Activated CD4-positive, alpha-beta T cell treated with anti-CD3 and anti-CD28 coated beads, Interleukin-2, amount 10 ng/mL, durations not matched to agents 7 days and 5 days (primary cell): Measurements from ENCODE around the gene AHSG. TPM values are rescaled to one million over a fixed set of nuclear protein-coding genes. Genes with fewer than 3 reads are reported as not detected.

ENCODE experiments used
- CTCF ChIA-PET: fragments of 350-600 bp; sonication (Branson Sonifier 250); formaldehyde crosslinking; loops from one replicate; lab custom pipeline; 2021; ENCODE audit warnings: antibody characterized with exemption; lab: Charles Lee
- POLR2A ChIA-PET: fragments of 350-600 bp; sonication (Branson Sonifier 250); formaldehyde crosslinking; loops from one replicate; lab custom pipeline; 2021; ENCODE audit warnings: antibody characterized with exemption; lab: Charles Lee
- DNase-seq: peaks from one replicate; pipeline ENCODE4 v3.0.0-alpha.2; 2020
- H3K27ac Mint-ChIP-seq: one replicate; pipeline ENCODE4 v1.8.0; 2021; ENCODE audit warnings: mild to moderate bottlenecking, moderate library complexity, mixed read lengths
- H3K27me3 Mint-ChIP-seq: one replicate; pipeline ENCODE4 v1.8.0; 2021; ENCODE audit warnings: mixed read lengths
- H3K36me3 Mint-ChIP-seq: one replicate; pipeline ENCODE4 v1.8.0; 2021; ENCODE audit warnings: low read depth, mixed read lengths
- H3K4me1 Mint-ChIP-seq: one replicate; pipeline ENCODE4 v1.8.0; 2021; ENCODE audit warnings: mixed read lengths
- H3K4me3 Mint-ChIP-seq: one replicate; pipeline ENCODE4 v1.8.0; 2021; ENCODE audit warnings: mild to moderate bottlenecking, moderate library complexity, mixed read lengths
- H3K9me3 Mint-ChIP-seq: one replicate; pipeline ENCODE4 v1.8.0; 2021; ENCODE audit warnings: mixed read lengths
- total RNA-seq, 2 experiments: library from RNA; stranded (reverse); gene quantifications; one replicate each; pipeline ENCODE4 v1.2.3, GENCODE V29; 2021

Gene AHSG
- total RNA-seq, 2 experiments from 2014 or later: not detected

- Mint-ChIP-seq H3K27me3 (no peaks in the 10 kb centered on the region), H3K36me3 (no peaks in the 10 kb centered on the region), H3K9me3 (no peaks in the 10 kb centered on the region), H3K27ac (no peak overlapping the region), H3K4me1 (no peaks in the 10 kb centered on the region), H3K4me3 (no peak overlapping the region)
- DNase-seq: no peak
- ChIA-PET POLR2A (no interaction called here), CTCF (interaction anchor here (0.7 to 1.2 kb wide), 4 partner anchors 10 to 256 kb away, joined by 3 to 7 read pairs (median 4); no protein-coding TSS in a partner anchor)
Measured at GRCh38 chr3:186596568-186597287, 16.1 kb upstream of the AHSG start.

GRCh38 chr3:186598108-186598784 is 14.6 kb upstream of the AHSG start:
- CTCF ChIA-PET: interaction anchor here (0.6 kb wide), 1 partner anchor 767 kb away, joined by 4 read pairs; no protein-coding TSS in a partner anchor

GRCh38 chr3:186598794-186599141 is 14.1 kb upstream of the AHSG start:
- no peaks in the 10 kb centered on the region for H3K4me1 Mint-ChIP-seq
- no peaks in the 10 kb centered on the region for H3K9me3 Mint-ChIP-seq
- H3K4me3 Mint-ChIP-seq: no peak overlapping the region
- no peaks in the 10 kb centered on the region for H3K27me3 Mint-ChIP-seq
- POLR2A ChIA-PET: no interaction called here
- CTCF ChIA-PET: interaction anchor here (0.6 kb wide), 1 partner anchor 767 kb away, joined by 4 read pairs; no protein-coding TSS in a partner anchor
- DNase-seq: no peak
- no peak overlapping the region for H3K27ac Mint-ChIP-seq
- no peaks in the 10 kb centered on the region for H3K36me3 Mint-ChIP-seq

More at GRCh38 chr3:186598108-186598784, 14.6 kb upstream of the AHSG start:
- no peak for DNase-seq
- Mint-ChIP-seq H3K27ac (no peak overlapping the region), H3K36me3 (no peaks in the 10 kb centered on the region), H3K9me3 (no peaks in the 10 kb centered on the region), H3K4me1 (no peaks in the 10 kb centered on the region), H3K4me3 (no peak overlapping the region), H3K27me3 (no peaks in the 10 kb centered on the region)
- POLR2A ChIA-PET: no interaction called here

- ChIA-PET CTCF (interaction anchor here (1.8 kb wide), 1 partner anchor 11 kb away, joined by 5 read pairs; no protein-coding TSS in a partner anchor), POLR2A (no interaction called here)
- no peaks in the 10 kb centered on the region for H3K36me3 Mint-ChIP-seq
- H3K27ac Mint-ChIP-seq: no peak overlapping the region
- H3K4me3 Mint-ChIP-seq: no peak overlapping the region
- no peak for DNase-seq
- H3K4me1 Mint-ChIP-seq: no peaks in the 10 kb centered on the region
- no peaks in the 10 kb centered on the region for H3K27me3 Mint-ChIP-seq
- H3K9me3 Mint-ChIP-seq: no peaks in the 10 kb centered on the region
Measured at GRCh38 chr3:186599142-186599784, 13.6 kb upstream of the AHSG start.

- CTCF ChIA-PET: interaction anchor here (0.5 to 1.8 kb wide), 3 partner anchors 9 to 502 kb away, joined by 3 to 5 read pairs (median 4); no protein-coding TSS in a partner anchor
Measured at GRCh38 chr3:186599785-186600166, 13.1 kb upstream of the AHSG start.

GRCh38 chr3:186600896-186601295 is 12.0 kb upstream of the AHSG start:
- ChIA-PET POLR2A (no interaction called here), CTCF (interaction anchor here (1.0 to 1.8 kb wide), 5 partner anchors 8 to 16 kb away, joined by 3 to 5 read pairs (median 3); no protein-coding TSS in a partner anchor)
- Mint-ChIP-seq H3K4me1 (no peaks in the 10 kb centered on the region), H3K27ac (no peak overlapping the region), H3K36me3 (no peaks in the 10 kb centered on the region), H3K9me3 (no peaks in the 10 kb centered on the region), H3K27me3 (no peaks in the 10 kb centered on the region), H3K4me3 (no peak overlapping the region)
- no peak for DNase-seq

More at GRCh38 chr3:186599785-186600166, 13.1 kb upstream of the AHSG start:
- no peaks in the 10 kb centered on the region for H3K9me3 Mint-ChIP-seq
- H3K27ac Mint-ChIP-seq: no peak overlapping the region
- H3K4me3 Mint-ChIP-seq: no peak overlapping the region
- H3K4me1 Mint-ChIP-seq: no peaks in the 10 kb centered on the region
- no peaks in the 10 kb centered on the region for H3K27me3 Mint-ChIP-seq
- POLR2A ChIA-PET: interaction anchor here (0.6 kb wide), 1 partner anchor 684 kb away, joined by 3 read pairs; no protein-coding TSS in a partner anchor
- no peak for DNase-seq
- H3K36me3 Mint-ChIP-seq: no peaks in the 10 kb centered on the region

GRCh38 chr3:186603159-186603558 is 9.7 kb upstream of the AHSG start:
- Mint-ChIP-seq H3K4me1 (no peaks in the 10 kb centered on the region), H3K27ac (no peak overlapping the region), H3K27me3 (no peaks in the 10 kb centered on the region), H3K36me3 (no peaks in the 10 kb centered on the region), H3K9me3 (no peaks in the 10 kb centered on the region), H3K4me3 (no peak overlapping the region)
- CTCF ChIA-PET: interaction anchor here (1.4 to 2.1 kb wide), 2 partner anchors 13 to 14 kb away, joined by 3 to 11 read pairs; no protein-coding TSS in a partner anchor
- DNase-seq: no peak
- POLR2A ChIA-PET: no interaction called here

GRCh38 chr3:186605078-186605477 is 7.8 kb upstream of the AHSG start:
- no peak for DNase-seq
- H3K9me3 Mint-ChIP-seq: no peaks in the 10 kb centered on the region
- H3K27ac Mint-ChIP-seq: no peak overlapping the region
- ChIA-PET POLR2A (no interaction called here), CTCF (interaction anchor here (1.2 to 1.7 kb wide), 2 partner anchors 10 to 12 kb away, joined by 3 to 6 read pairs; no protein-coding TSS in a partner anchor)
- H3K4me1 Mint-ChIP-seq: no peaks in the 10 kb centered on the region
- no peaks in the 10 kb centered on the region for H3K27me3 Mint-ChIP-seq
- no peaks in the 10 kb centered on the region for H3K36me3 Mint-ChIP-seq
- no peak overlapping the region for H3K4me3 Mint-ChIP-seq

GRCh38 chr3:186605561-186606545 is 7.0 kb upstream of the AHSG start:
- H3K27me3 Mint-ChIP-seq: no peaks in the 10 kb centered on the region
- H3K9me3 Mint-ChIP-seq: no peaks in the 10 kb centered on the region
- no peak for DNase-seq
- CTCF ChIA-PET: interaction anchor here (1.2 to 3.0 kb wide), 3 partner anchors 9 to 12 kb away, joined by 3 to 17 read pairs (median 6); no protein-coding TSS in a partner anchor
- no peak overlapping the region for H3K27ac Mint-ChIP-seq
- no peak overlapping the region for H3K4me3 Mint-ChIP-seq
- no peaks in the 10 kb centered on the region for H3K4me1 Mint-ChIP-seq
- POLR2A ChIA-PET: no interaction called here
- no peaks in the 10 kb centered on the region for H3K36me3 Mint-ChIP-seq

GRCh38 chr3:186608624-186609215 is 4.1 kb upstream of the AHSG start:
- no peaks in the 10 kb centered on the region for H3K36me3 Mint-ChIP-seq
- no peak for DNase-seq
- no peak overlapping the region for H3K27ac Mint-ChIP-seq
- H3K4me3 Mint-ChIP-seq: no peak overlapping the region
- ChIA-PET CTCF (interaction anchor here (0.6 to 3.0 kb wide), 3 partner anchors 8 to 236 kb away, joined by 3 to 17 read pairs (median 3); no protein-coding TSS in a partner anchor), POLR2A (no interaction called here)
- no peaks in the 10 kb centered on the region for H3K4me1 Mint-ChIP-seq
- H3K27me3 Mint-ChIP-seq: peaks cover 10% of the 10 kb centered on the region
- no peaks in the 10 kb centered on the region for H3K9me3 Mint-ChIP-seq

- H3K4me1 Mint-ChIP-seq: peaks cover 2% of the 10 kb centered on the region
- POLR2A ChIA-PET: no interaction called here
- H3K9me3 Mint-ChIP-seq: no peaks in the 10 kb centered on the region
- H3K36me3 Mint-ChIP-seq: no peaks in the 10 kb centered on the region
- H3K4me3 Mint-ChIP-seq: no peak overlapping the region
- no peak overlapping the region for H3K27ac Mint-ChIP-seq
- CTCF ChIA-PET: interaction anchor here (0.7 to 3.0 kb wide), 3 partner anchors 8 to 18 kb away, joined by 3 to 17 read pairs (median 4); no protein-coding TSS in a partner anchor
- DNase-seq: no peak
- H3K27me3 Mint-ChIP-seq: peaks cover 11% of the 10 kb centered on the region
Measured at GRCh38 chr3:186609247-186609868, 3.5 kb upstream of the AHSG start.
